Astrocyte of the cerebellum (primary cell): Measurements from ENCODE around the gene FHOD3.

Experiments used
- DNase-seq: peaks from one replicate; pipeline ENCODE4 v3.0.0-alpha.2; 2011; ENCODE audit warnings: low read depth
- H3K4me3 ChIP-seq: 2 replicates; pipeline ENCODE4 v1.5.1; 2011; ENCODE audit warnings: mild to moderate bottlenecking, low read depth, low read length, moderate library complexity
- CTCF ChIP-seq: IDR thresholded peaks from 2 replicates; pipeline ENCODE4 v1.5.1; 2012; ENCODE audit warnings: low read length, low read depth, moderate library complexity, mild to moderate bottlenecking; ENCODE audit errors: missing control alignments
- in situ Hi-C: cut with HindIII; loops from 2 replicates; pipeline ENCODE4 v1.10.0; 2017; ENCODE audit warnings: low sequenced_read_pairs

Gene FHOD3

GRCh38 chr18:36818652-36819051 lies 521.1 kb downstream of the FHOD3 start:
- in situ Hi-C loops, result no loop called here

GRCh38 chr18:36819621-36820020 lies 522.1 kb downstream of the FHOD3 start:
- in situ Hi-C loops, result no loop called here
- no peak overlapping the region for H3K4me3 ChIP-seq
- DNase-seq, result no peak
- TF ChIP-seq CTCF, result no peak

More at GRCh38 chr18:36818652-36819051, 521.1 kb downstream of the FHOD3 start:
- DNase-seq, result no peak
- TF ChIP-seq CTCF, result no peak
- no peak overlapping the region for H3K4me3 ChIP-seq

- H3K4me3 ChIP-seq, result no peak overlapping the region
- no peak for TF ChIP-seq CTCF
- in situ Hi-C loops, result no loop called here
- DNase-seq, result no peak
Observed at GRCh38 chr18:36821681-36822080, 524.2 kb downstream of the FHOD3 start.

- no peak for TF ChIP-seq CTCF
- no peak overlapping the region for H3K4me3 ChIP-seq
- no peak for DNase-seq
- in situ Hi-C loops, result no loop called here
Observed at GRCh38 chr18:36825526-36825925, 528.0 kb downstream of the FHOD3 start.

- H3K4me3 ChIP-seq, result no peak overlapping the region
Observed at GRCh38 chr18:36826556-36826955, 529.0 kb downstream of the FHOD3 start.

GRCh38 chr18:36828157-36828629 lies 530.7 kb downstream of the FHOD3 start:
- DNase-seq, result peak; percentile 41
- H3K4me3 ChIP-seq, result peak overlapping the region; percentile 96
- in situ Hi-C loops, result no loop called here
- no peak for TF ChIP-seq CTCF

More at GRCh38 chr18:36826556-36826955, 529.0 kb downstream of the FHOD3 start:
- TF ChIP-seq CTCF, result no peak
- DNase-seq, result no peak
- in situ Hi-C loops, result no loop called here
